ENCODE measurements around the gene LTK.
A peak's percentile ranks its signal among the peaks of the same experiment; 100 is the strongest.

Gene LTK

DNA sequence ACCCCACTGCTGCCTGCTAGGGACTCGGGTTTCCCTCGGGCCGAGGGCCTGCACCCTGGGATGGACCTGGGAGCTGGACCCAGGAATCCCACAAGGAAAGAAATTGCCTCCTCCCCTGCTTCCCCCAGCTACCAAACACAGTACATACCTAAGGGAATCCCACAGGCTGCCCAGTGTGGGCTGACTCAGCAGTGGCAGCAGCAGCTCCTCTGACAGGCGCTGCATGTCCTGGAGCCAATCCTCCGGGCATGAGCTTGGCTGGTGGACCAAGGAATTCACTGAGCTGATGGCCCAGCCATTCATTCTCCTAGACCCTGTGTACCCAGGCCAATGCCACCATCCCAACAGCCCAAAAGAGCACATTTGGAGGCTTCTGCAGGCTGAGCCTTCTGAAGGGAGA is 9.5 kb upstream of the LTK start:
- no peak for DNase-seq

GRCh38 chr15:41521614-41522013 is 8.0 kb upstream of the LTK start:
- DNase-seq: no peak

DNA sequence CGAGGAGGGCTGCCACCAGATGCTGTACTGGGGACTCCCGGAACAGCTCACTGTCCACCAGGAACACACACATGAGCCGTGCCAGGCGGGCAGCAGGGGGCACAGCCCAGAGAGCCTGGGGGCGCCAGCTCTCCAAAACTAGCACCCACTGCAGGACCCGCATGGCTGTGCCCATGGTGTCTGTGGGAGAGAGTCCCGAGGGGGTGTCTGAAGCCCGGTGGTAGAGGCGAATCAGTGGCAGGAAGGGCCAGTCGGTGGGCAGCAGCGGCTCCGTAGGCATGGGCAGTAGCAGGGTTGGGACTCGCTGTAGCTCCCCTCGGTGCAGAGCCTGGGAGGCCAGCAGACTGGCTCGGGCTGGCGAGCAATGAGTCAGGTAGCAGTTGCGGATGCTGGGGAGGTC is 7.0 kb upstream of the LTK start:
- DNase-seq: no peak

DNA sequence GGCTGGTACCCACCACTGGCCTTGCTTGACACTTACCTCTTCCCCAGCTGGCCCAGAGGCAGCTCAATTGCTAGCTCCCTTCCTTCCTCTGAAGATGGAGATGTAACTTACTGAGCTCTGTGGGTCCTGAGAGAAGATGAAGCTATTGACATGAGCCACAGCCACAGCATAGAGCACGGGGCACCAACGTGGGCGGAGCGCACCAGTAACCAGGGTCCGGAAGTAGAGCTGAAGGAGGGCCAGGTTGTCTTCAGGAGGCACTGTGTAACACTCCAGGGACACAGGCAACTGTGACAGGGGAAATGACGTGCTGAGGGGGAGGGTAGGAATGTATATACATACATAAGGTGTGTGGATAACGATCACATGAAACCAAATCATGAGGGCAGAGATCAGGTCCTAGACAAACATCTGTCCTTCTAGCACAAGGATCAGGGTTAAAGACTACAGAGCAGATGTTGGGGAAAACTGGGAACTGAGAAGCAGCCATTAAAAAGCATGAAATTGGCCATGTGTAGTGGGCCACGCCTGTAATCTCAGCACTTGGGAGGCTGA is 4.3 kb upstream of the LTK start:
- DNase-seq: no peak

DNA sequence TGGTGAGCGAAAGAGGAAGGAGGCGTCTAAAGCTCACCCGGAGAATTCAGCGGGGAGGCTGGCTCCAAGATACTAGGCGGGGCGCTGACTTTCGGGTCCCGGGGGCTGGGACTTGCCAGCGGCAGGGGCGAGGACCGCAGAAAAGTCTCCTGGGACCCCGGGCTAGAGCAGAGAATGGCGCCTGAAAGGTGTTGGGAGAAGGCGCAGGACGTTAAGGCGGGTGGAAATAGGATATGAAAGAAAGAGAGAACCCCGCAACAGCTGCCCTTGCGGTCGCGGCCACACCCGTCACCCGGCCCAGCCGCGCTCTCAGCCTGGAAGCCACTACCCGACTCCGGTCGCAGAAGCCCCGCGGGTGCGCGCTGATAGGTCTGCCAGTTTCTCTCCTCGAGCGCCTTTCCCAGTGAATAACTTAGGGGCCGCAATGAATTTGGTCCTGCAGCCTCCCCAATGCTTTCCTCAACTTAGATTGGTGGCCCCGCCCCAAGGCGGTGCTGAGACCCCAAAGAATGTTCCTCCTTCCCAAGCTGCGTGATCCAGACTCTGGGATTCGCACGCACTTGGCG is 604 bp downstream of the LTK start:
- peak in 1 of 2 experiments; percentile 62 for DNase-seq

- DNase-seq: no peak
Measured at GRCh38 chr15:41512512-41512939, 1.1 kb downstream of the LTK start.

DNA sequence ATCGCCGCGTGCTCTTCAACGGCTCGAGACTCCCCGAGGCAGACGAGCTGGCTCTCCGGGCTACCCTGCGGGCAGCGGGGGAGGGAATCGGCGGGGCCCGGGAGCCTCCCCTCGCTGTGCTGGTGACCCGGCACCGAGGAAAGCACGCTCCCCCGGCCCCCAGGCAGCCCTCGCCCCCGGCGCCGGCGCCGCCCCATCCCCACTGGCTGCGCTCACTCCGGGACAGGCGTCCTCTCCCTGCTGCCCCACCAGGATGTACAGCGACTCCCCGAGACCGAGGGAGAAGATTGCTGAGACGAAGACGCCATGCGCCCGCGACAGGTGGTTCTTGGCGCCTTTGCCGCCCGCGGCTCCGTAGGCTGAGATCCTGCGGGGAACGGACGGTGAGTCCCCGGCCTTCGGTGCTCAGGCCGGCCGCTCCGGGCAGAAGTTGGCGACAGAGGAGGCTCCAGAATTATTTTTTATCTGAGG is 1.7 kb downstream of the LTK start:
- peak in 1 of 2 experiments; percentile 20 for DNase-seq

- no peak for DNase-seq
Measured at GRCh38 chr15:41511331-41511898, 2.2 kb downstream of the LTK start.

DNA sequence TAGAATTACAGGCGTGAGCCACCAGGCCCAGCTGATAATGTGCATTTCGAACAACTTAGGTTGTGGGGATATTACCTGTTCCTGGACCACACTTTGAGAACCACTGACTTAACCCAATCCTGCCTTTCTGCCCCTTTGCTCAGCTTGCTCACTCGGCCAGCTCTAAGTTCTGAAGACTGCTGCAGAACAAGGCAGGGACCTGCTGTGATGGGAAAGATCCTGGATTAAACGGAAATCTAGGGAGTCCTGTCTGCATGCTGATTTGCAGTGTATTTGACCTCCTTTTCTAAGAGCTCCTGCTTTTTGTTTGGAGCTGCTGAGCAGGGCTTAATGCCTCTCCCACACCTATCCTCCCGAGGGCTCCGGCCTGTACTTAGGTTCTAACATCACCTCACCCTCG is 2.9 kb downstream of the LTK start:
- no peak for DNase-seq

GRCh38 chr15:41507820-41508290 is 5.8 kb downstream of the LTK start:
- no peak for DNase-seq

DNA sequence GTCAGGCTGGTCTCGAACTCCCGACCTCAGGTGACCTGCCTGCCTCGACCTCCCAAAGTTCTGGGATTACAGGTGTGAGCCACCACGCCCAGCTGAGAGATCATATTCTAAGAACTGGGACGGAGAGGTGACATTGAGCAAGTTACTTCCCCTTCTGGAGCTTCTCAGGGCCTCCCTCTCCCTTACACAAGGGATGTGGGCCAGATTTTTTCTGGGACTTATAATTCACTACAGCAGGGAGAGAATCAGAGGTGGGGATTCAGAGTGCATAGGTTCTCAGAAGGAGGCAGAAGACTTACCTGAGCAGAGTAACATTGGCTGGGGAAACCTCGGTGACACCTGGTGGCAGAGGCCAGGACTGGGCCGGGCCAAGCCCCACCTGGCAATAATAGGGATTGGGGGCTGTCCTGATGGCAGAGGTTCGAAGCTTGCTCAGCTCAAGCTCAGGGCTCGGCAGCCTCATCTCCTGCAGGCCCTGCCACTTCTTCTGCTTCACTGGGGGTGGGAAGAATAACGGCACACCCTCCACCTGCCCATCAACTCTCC is 6.8 kb downstream of the LTK start:
- no peak for DNase-seq

- DNase-seq: no peak
Measured at GRCh38 chr15:41505776-41506175, 7.9 kb downstream of the LTK start.

GRCh38 chr15:41504751-41505492 is 8.7 kb downstream of the LTK start:
- no peak for DNase-seq

DNA sequence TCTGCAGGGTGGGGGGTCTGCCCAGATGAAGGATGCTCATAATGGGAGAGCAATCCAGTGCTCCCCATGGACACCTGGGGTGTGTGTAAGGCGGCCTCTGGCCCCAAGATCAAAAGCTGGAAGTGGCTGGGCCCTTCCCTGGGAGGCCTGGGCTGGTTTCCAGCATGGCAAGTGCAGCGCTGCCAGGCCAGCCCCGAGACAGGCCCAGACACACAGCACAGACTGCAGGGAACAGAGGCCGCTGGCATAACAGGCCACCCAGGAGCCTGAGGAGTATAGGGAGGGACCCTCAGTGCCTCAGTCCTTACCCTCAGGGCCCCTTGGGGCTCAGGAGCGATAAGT is 10.0 kb downstream of the LTK start:
- DNase-seq: peak in 1 of 2 experiments; percentile 6

DNA sequence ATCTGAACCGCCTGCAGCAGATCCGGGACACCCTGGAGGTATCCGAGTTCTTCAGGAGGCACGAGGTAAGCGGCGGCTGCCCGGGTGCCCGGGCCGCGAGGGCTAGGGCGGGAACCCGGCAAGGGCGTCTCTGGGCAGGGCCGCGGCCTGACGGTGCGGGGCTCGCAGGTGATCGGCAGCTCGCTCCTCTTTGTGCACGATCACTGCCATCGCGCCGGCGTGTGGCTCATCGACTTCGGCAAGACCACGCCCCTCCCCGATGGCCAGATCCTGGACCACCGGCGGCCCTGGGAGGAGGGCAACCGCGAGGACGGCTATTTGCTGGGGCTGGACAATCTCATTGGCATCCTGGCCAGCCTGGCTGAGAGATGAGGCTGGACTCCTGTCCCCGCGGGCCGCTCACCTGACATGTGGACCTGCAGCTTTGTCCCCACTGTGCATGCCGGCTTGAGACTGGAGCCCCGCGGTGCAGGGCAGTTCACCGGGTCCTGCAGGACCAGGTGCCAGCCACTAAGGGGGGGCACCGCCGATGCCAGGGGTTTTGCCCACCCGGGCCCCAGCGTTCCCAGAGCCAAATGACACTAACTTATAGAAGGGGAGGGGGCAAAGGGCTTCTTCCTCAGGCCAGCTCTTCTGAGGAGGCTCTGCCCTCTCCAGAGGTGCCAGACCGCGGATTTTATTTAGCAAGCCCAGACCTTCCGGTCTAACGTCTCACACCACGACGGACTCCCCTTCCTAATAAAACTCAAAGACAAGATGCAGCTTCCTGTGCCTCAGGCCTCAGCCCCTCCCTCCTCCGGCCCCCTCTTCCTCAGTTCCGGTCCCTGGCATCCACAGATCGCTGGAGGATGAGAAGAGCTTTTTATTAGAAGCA is 10.6 kb downstream of the LTK start:
- peak in 1 of 2 experiments; percentile 34 for DNase-seq

DNA sequence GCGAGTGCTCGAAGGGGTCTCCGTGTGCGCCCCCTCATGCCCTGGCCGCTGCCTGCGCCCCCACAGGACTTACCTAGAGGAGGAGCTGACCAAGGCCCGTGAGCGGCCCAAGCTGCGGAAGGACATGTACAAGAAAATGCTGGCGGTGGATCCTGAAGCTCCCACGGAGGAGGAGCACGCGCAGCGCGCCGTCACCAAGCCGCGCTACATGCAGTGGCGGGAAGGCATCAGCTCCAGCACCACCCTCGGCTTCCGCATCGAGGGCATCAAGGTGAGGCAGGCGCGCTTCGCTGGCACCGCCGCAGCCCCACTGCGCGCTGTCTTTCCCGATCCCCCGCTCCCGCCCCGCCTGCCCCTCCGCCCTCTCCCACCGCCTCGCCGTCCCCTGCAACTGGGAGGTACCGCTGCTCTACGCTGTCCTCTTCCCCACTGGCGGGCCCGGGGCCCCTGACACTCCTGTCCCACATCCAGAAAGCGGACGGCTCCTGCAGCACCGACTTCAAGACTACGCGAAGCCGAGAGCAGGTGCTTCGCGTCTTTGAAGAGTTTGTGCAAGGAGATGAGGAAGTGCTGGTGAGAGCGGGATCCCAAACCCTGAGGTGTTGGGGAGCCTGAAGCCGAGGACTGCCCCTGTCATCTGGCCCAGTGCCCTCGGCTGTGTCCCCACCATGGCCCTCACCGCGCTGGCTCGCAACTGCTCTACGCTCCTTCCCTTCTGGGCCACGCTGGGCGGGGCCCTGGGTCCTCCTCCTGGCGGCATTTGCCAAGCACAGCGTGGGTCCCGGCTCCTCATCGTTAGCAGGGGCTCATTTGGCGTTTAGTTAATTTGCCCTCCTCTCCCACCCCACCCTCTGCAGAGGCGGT is 11.5 kb downstream of the LTK start:
- DNase-seq: peak in 1 of 2 experiments; percentile 44

GRCh38 chr15:41501191-41501917 is 12.3 kb downstream of the LTK start:
- peak in 1 of 2 experiments; percentile 67 for DNase-seq

- DNase-seq: no peak
Measured at GRCh38 chr15:41499109-41499851, 14.3 kb downstream of the LTK start.

DNA sequence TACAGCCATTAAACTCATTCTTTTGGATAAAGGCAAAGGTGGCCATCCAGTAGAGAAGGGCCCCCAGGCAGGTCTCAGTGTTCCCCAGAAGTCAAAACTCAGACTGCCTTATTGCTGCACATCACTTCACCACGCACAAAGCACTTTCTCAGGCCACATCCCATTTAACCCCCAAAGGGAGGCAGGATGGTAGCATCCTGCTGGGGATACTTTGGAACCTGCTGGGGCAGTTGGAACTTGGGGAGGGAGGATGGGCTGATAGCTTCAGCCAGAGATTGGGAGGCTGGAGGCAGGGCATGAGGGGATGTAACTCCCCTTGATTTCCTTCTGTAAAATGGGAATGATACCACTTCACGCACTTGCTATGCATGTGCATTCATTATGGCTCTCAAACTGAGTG is 15.0 kb downstream of the LTK start:
- DNase-seq: no peak
